Body of pancreas (tissue), 4 donors: Measurements from ENCODE around the gene YEATS4. TPM values are rescaled to one million over a fixed set of nuclear protein-coding genes. Genes with fewer than 3 reads are reported as not detected.

Experiments
- ATAC-seq: fragments of 150-250 bp; one replicate; pipeline ENCODE4 v1.9.1; 2016
- DNase-seq, 4 donors: peaks; one replicate each; pipeline ENCODE4 v3.0.0-alpha.2; 2019
- H3K27ac ChIP-seq, 4 donors: fragments of 200-600 bp; sonication (generic); 1 replicate in 3 of 4; 2 replicates in 1 of 4; pipeline versions ENCODE4 v1.5.1 to v1.6.1; 2016 to 2019; ENCODE audit warnings: mild to moderate bottlenecking in 1 of 4, mixed read lengths in 1 of 4, moderate library complexity in 1 of 4
- H3K27me3 ChIP-seq, 2 donors: fragments of 200-600 bp; sonication (generic); one replicate each; pipeline ENCODE4 v1.6.0; 2016; ENCODE audit warnings: mild to moderate bottlenecking in 1 of 2
- H3K36me3 ChIP-seq, 2 donors: fragments of 200-600 bp; sonication (generic); replicated peaks in 1 of 2; 2 replicates each; pipeline ENCODE4 v1.5.1; 2016; ENCODE audit warnings: low read depth in 2 of 2; ENCODE audit not compliant: insufficient read depth in 1 of 2
- H3K4me1 ChIP-seq: fragments of 200-600 bp; sonication (generic); one replicate; pipeline ENCODE4 v1.6.0; 2016
- H3K4me3 ChIP-seq, 2 donors: fragments of 200-600 bp; sonication (generic); 1 replicate in 1 of 2; 2 replicates in 1 of 2; pipeline ENCODE4 v1.5.1; 2016 to 2019
- H3K9me3 ChIP-seq, 3 donors: fragments of 200-600 bp; sonication (generic); 1 replicate in 2 of 3; 2 replicates in 1 of 3; pipeline ENCODE4 v1.5.1; 2016
- CTCF ChIP-seq, 7 experiments: fragments of 450-650 bp in 4 of 7; fragments of 200-600 bp in 3 of 7; sonication (generic) in 3 of 7; IDR thresholded peaks; one replicate each; pipeline ENCODE4 v1.5.1; 2016 to 2019; ENCODE audit warnings: antibody characterized with exemption in 7 of 7
- POLR2A ChIP-seq, 3 donors: fragments of 450-650 bp; IDR thresholded peaks; one replicate each; pipeline ENCODE4 v1.6.1; 2016; ENCODE audit warnings: antibody characterized with exemption in 3 of 3, mild to moderate bottlenecking in 2 of 3
- WGBS, 2 donors: methylation state at CpG; one replicate each; pipeline ENCODE4 v1.1.5; 2017; 5-methylcytosine and 5-hydroxymethylcytosine counted together
- intact Hi-C: fragments of 100-400 bp; cut with DNase I; formaldehyde crosslinking; loops from one replicate; pipeline ENCODE4 v1.15.1; 2023
- total RNA-seq, 2 donors: library from RNA; depleted of rRNA; stranded (reverse); fragments of >200 nt; gene quantifications; one replicate each; pipeline ENCODE4 v1.1.0, GENCODE V29; 2016

The YEATS4 gene
- total RNA-seq, 2 donors from 2014 or later = 14.3 to 15.8 TPM

GRCh38 chr12:69417231-69417630, 57.7 kb downstream of the YEATS4 start:
- intact Hi-C loops = no loop called here
- DNase-seq (no peak), ATAC-seq (no peak)
- no peak for TF ChIP-seq POLR2A (IDR thresholded peaks at IDR 0.05)
- TF ChIP-seq CTCF (IDR thresholded peaks at IDR 0.05) = no peak
- no peaks in the 10 kb centered on the region for H3K36me3 ChIP-seq
- no peaks in the 10 kb centered on the region for H3K27me3 ChIP-seq
- no peaks in the 10 kb centered on the region for H3K9me3 ChIP-seq
- no peak overlapping the region for H3K27ac ChIP-seq
- WGBS, 2 donors = 73 to 77% methylated on average over 5 of the region's 5 CpGs
- H3K4me1 ChIP-seq = peaks cover 18% of the 10 kb centered on the region
- H3K4me3 ChIP-seq = no peak overlapping the region

- Histone ChIP-seq H3K27ac (no peak overlapping the region), H3K27me3 (no peaks in the 10 kb centered on the region), H3K4me3 (no peak overlapping the region), H3K4me1 (peaks cover 18% of the 10 kb centered on the region), H3K9me3 (no peaks in the 10 kb centered on the region), H3K36me3 (no peaks in the 10 kb centered on the region)
- ATAC-seq (no peak), DNase-seq (no peak)
- intact Hi-C loops = no loop called here
- TF ChIP-seq POLR2A (IDR thresholded peaks at IDR 0.05) = no peak
- TF ChIP-seq CTCF (IDR thresholded peaks at IDR 0.05) = no peak
- WGBS, 2 donors = 40 to 56% methylated on average over 5 of the region's 5 CpGs
Measured at GRCh38 chr12:69417741-69418167, 58.2 kb downstream of the YEATS4 start.

GRCh38 chr12:69419701-69420100, 60.2 kb downstream of the YEATS4 start:
- TF ChIP-seq CTCF (IDR thresholded peaks at IDR 0.05) = no peak
- no peak for TF ChIP-seq POLR2A (IDR thresholded peaks at IDR 0.05)
- WGBS, 2 donors = 70 to 76% methylated on average over 1 of the region's 1 CpG
- Histone ChIP-seq H3K4me3 (no peak overlapping the region), H3K4me1 (peaks cover 18% of the 10 kb centered on the region), H3K9me3 (no peaks in the 10 kb centered on the region), H3K27ac (no peak overlapping the region), H3K36me3 (no peaks in the 10 kb centered on the region), H3K27me3 (no peaks in the 10 kb centered on the region)
- ATAC-seq (no peak), DNase-seq (no peak)
- intact Hi-C loops = no loop called here

GRCh38 chr12:69421548-69421947, 62.0 kb downstream of the YEATS4 start:
- no peaks in the 10 kb centered on the region for H3K27me3 ChIP-seq
- DNase-seq (no peak), ATAC-seq (no peak)
- 89 to 91% methylated on average over 3 of the region's 3 CpGs for WGBS, 2 donors
- TF ChIP-seq POLR2A (IDR thresholded peaks at IDR 0.05) = no peak
- TF ChIP-seq CTCF (IDR thresholded peaks at IDR 0.05) = no peak
- H3K4me3 ChIP-seq = no peak overlapping the region
- no peaks in the 10 kb centered on the region for H3K9me3 ChIP-seq
- intact Hi-C loops = no loop called here
- H3K4me1 ChIP-seq = peaks cover 6% of the 10 kb centered on the region
- no peaks in the 10 kb centered on the region for H3K36me3 ChIP-seq
- no peak overlapping the region for H3K27ac ChIP-seq

- no peak overlapping the region for H3K27ac ChIP-seq
- H3K4me1 ChIP-seq = peaks cover under 1% of the 10 kb centered on the region
- H3K4me3 ChIP-seq = no peak overlapping the region
- 80 to 83% methylated on average over 5 of the region's 5 CpGs for WGBS, 2 donors
- intact Hi-C loops = no loop called here
- H3K27me3 ChIP-seq = no peaks in the 10 kb centered on the region
- H3K36me3 ChIP-seq = no peaks in the 10 kb centered on the region
- no peaks in the 10 kb centered on the region for H3K9me3 ChIP-seq
- ATAC-seq (no peak), DNase-seq (no peak)
- no peak for TF ChIP-seq CTCF (IDR thresholded peaks at IDR 0.05)
- no peak for TF ChIP-seq POLR2A (IDR thresholded peaks at IDR 0.05)
Measured at GRCh38 chr12:69423037-69423905, 63.7 kb downstream of the YEATS4 start.
